ENCODE measurements around the gene GATC. TPM values are rescaled to one million over a fixed set of nuclear protein-coding genes. Genes with fewer than 3 reads are reported as not detected.

GATC gene
- polyA plus RNA-seq, 1 experiment = 14.8 TPM

- H3K4me3 ChIP-seq (ENCODE audit: low read depth, low read length) = no peak overlapping the region
- ChIA-PET POLR2A (no interaction called here), CTCF (interaction anchor here (0.6 to 6.5 kb wide), 6 partner anchors 11 to 124 kb away, joined by 3 to 57 read pairs (median 3); partner anchors contain the start of genes POP5 and SRSF9)
- no peak for DNase-seq (ENCODE audit: low read depth)
- peaks cover 27% of the 10 kb centered on the region for H3K36me3 ChIP-seq (ENCODE audit: control insufficient read depth, insufficient read depth, low read length)
- no peaks in the 10 kb centered on the region for H3K27me3 ChIP-seq (ENCODE audit: control insufficient read depth, insufficient read depth, low read length)
- peak; percentile 45; the same call in 1 of the 2 replicates for TF ChIP-seq CTCF (IDR thresholded peaks at IDR 0.05; ENCODE audit: insufficient read depth, low read depth, low read length)
These were observed 10.9 kb downstream of the GATC start for GRCh38 chr12:120457133-120457532.

GRCh38 chr12:120460157-120460556, 13.9 kb downstream of the GATC start:
- no peak for DNase-seq (ENCODE audit: low read depth)
- Histone ChIP-seq H3K27me3 (ENCODE audit: control insufficient read depth, insufficient read depth, low read length) (no peaks in the 10 kb centered on the region), H3K4me3 (ENCODE audit: low read depth, low read length) (no peak overlapping the region), H3K36me3 (ENCODE audit: control insufficient read depth, insufficient read depth, low read length) (peaks cover 42% of the 10 kb centered on the region)
- ChIA-PET CTCF (interaction anchor here (6.5 kb wide), 1 partner anchor 8 kb away, joined by 57 read pairs; the partner anchor contains the start of gene SRSF9), POLR2A (no interaction called here)
- TF ChIP-seq CTCF (IDR thresholded peaks at IDR 0.05; ENCODE audit: insufficient read depth, low read depth, low read length) = no peak

GRCh38 chr12:120462099-120462640, 15.9 kb downstream of the GATC start:
- no peak for DNase-seq (ENCODE audit: low read depth)
- H3K36me3 ChIP-seq (ENCODE audit: control insufficient read depth, insufficient read depth, low read length) = peaks cover 40% of the 10 kb centered on the region
- ChIA-PET CTCF (interaction anchor here (1.2 kb wide), 1 partner anchor 10 kb away, joined by 4 read pairs; no protein-coding TSS in a partner anchor), POLR2A (interaction anchor here (0.7 kb wide), 1 partner anchor 25 kb away, joined by 3 read pairs; no protein-coding TSS in a partner anchor)
- no peak overlapping the region for H3K4me3 ChIP-seq (ENCODE audit: low read depth, low read length)
- H3K27me3 ChIP-seq (ENCODE audit: control insufficient read depth, insufficient read depth, low read length) = no peaks in the 10 kb centered on the region
- no peak for TF ChIP-seq CTCF (IDR thresholded peaks at IDR 0.05; ENCODE audit: insufficient read depth, low read depth, low read length)

GRCh38 chr12:120463712-120464111, 17.5 kb downstream of the GATC start:
- no peak for DNase-seq (ENCODE audit: low read depth)
- no peak overlapping the region for H3K4me3 ChIP-seq (ENCODE audit: low read depth, low read length)
- TF ChIP-seq CTCF (IDR thresholded peaks at IDR 0.05; ENCODE audit: insufficient read depth, low read depth, low read length) = no peak
- peaks cover 35% of the 10 kb centered on the region for H3K36me3 ChIP-seq (ENCODE audit: control insufficient read depth, insufficient read depth, low read length)
- no peaks in the 10 kb centered on the region for H3K27me3 ChIP-seq (ENCODE audit: control insufficient read depth, insufficient read depth, low read length)
- CTCF ChIA-PET = interaction anchor here (0.7 to 2.6 kb wide), 4 partner anchors 10 to 110 kb away, joined by 3 to 6 read pairs (median 3); no protein-coding TSS in a partner anchor
- POLR2A ChIA-PET = no interaction called here

GRCh38 chr12:120465756-120466155, 19.5 kb downstream of the GATC start:
- Histone ChIP-seq H3K4me3 (ENCODE audit: low read depth, low read length) (no peak overlapping the region), H3K27me3 (ENCODE audit: control insufficient read depth, insufficient read depth, low read length) (no peaks in the 10 kb centered on the region), H3K36me3 (ENCODE audit: control insufficient read depth, insufficient read depth, low read length) (peaks cover 27% of the 10 kb centered on the region)
- no peak for TF ChIP-seq CTCF (IDR thresholded peaks at IDR 0.05; ENCODE audit: insufficient read depth, low read depth, low read length)
- no peak for DNase-seq (ENCODE audit: low read depth)
- ChIA-PET POLR2A (no interaction called here), CTCF (interaction anchor here (0.6 to 6.0 kb wide), 8 partner anchors 8 to 182 kb away, joined by 3 to 57 read pairs (median 4); no protein-coding TSS in a partner anchor)
